SJSA1 (cell line): Measurements from ENCODE around the gene TMEM253. TPM values are rescaled to one million over a fixed set of nuclear protein-coding genes. Genes with fewer than 3 reads are reported as not detected.
A peak's percentile ranks its signal among the peaks of the same experiment; 100 is the strongest.

ENCODE experiments used
- DNase-seq, 2 experiments: peaks; one replicate each; pipeline ENCODE4 v3.0.0-alpha.2; 2015 to 2020; ENCODE audit warnings: low spot score in 2 of 2, low read depth in 1 of 2
- H3K27ac ChIP-seq: fragments of 250-450 bp; sonication (Bioruptor Pico); 2 replicates; pipeline ENCODE4 v1.5.1; 2020; ENCODE audit warnings: mild to moderate bottlenecking, moderate library complexity
- H3K27me3 ChIP-seq: fragments of 250-450 bp; sonication (Bioruptor Pico); replicated peaks from 2 replicates; pipeline ENCODE4 v1.5.1; 2020; ENCODE audit warnings: mild to moderate bottlenecking, moderate library complexity
- H3K36me3 ChIP-seq: fragments of 250-450 bp; sonication (Bioruptor Pico); 2 replicates; pipeline ENCODE4 v1.5.1; 2020; ENCODE audit warnings: mild to moderate bottlenecking
- H3K4me1 ChIP-seq: fragments of 250-450 bp; sonication (Bioruptor Pico); replicated peaks from 2 replicates; pipeline ENCODE4 v1.6.1; 2021; ENCODE audit warnings: mild to moderate bottlenecking
- H3K4me3 ChIP-seq: fragments of 250-450 bp; sonication (Bioruptor Pico); 2 replicates; pipeline ENCODE4 v1.5.1; 2020; ENCODE audit warnings: mild to moderate bottlenecking
- H3K9me3 ChIP-seq: fragments of 250-450 bp; sonication (Bioruptor Pico); replicated peaks from 2 replicates; pipeline ENCODE4 v1.5.1; 2020; ENCODE audit warnings: mild to moderate bottlenecking
- total RNA-seq: library from RNA; depleted of rRNA; stranded (reverse); fragments of >200 nt; shearing (Covaris generic); gene quantifications from 2 replicates; pipeline ENCODE4 v1.2.3, GENCODE V29; 2014; rRNA removed

TMEM253 gene
- not detected in 2 replicates for total RNA-seq

- H3K36me3 ChIP-seq = no peaks in the 10 kb centered on the region
- DNase-seq = no peak
- H3K4me3 ChIP-seq = no peak within 1 kb of the TSS
- no peaks in the 10 kb centered on the region for H3K9me3 ChIP-seq
- H3K27me3 ChIP-seq = peaks cover 5% of the 10 kb centered on the region; the same call in 1 of the 2 replicates
- peaks cover 23% of the 10 kb centered on the region for H3K4me1 ChIP-seq
- H3K27ac ChIP-seq = no peak within 1 kb of the TSS
Measured at GRCh38 chr14:21100931-21101330, at the start of gene TMEM253. TMEM253 (plus strand) TSS chr14:21101066; CDS start chr14:21101344, 278 bp downstream.

DNA sequence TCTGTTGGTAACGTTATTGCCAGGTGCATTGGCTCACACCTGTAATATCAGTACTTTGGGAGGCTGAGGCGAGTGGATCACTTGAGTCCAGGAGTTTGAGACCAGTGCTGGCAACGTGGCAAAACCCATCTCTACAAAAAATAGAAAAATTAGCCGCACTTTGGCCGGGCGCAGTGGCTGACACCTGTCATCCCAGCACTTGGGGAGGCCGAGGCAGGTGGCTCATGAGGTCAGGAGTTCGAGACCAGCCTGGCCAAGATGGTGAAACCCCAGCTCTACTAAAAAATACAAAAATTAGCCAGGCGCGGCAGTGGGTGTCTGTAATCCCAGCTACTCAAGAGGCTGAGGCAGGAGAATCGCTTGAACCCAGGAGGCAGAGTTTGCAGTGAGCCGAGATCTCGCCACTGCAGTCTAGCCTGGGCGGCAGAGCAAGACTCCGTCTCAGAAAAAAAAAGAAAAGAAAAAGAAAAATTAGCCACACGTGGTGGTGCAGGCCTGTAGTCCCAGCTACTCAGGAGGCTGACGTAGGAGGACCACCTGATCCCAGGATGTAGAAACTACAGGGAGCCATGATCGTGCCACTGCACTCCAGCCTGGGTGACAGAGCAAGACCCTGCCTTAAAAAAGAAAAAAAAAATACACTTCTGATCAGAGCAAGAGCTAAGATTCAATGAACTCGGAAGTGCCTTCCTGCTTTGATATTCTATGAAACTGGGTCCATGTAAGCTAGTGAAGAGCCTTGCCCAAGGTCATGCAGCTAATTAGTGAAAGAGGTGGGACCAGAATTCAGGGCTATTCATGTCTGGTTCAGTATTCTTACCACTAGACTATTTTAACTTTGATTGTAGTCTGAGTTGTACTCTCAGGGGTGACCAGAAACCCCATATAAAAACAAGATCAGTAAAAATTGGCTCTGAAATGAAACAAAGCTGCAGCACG is 47.4 kb upstream of the TMEM253 start:
- no peak for DNase-seq
- Histone ChIP-seq H3K27ac (no peak overlapping the region), H3K4me1 (no peaks in the 10 kb centered on the region), H3K4me3 (no peak overlapping the region), H3K9me3 (no peaks in the 10 kb centered on the region), H3K27me3 (no peaks in the 10 kb centered on the region), H3K36me3 (no peaks in the 10 kb centered on the region)

DNA sequence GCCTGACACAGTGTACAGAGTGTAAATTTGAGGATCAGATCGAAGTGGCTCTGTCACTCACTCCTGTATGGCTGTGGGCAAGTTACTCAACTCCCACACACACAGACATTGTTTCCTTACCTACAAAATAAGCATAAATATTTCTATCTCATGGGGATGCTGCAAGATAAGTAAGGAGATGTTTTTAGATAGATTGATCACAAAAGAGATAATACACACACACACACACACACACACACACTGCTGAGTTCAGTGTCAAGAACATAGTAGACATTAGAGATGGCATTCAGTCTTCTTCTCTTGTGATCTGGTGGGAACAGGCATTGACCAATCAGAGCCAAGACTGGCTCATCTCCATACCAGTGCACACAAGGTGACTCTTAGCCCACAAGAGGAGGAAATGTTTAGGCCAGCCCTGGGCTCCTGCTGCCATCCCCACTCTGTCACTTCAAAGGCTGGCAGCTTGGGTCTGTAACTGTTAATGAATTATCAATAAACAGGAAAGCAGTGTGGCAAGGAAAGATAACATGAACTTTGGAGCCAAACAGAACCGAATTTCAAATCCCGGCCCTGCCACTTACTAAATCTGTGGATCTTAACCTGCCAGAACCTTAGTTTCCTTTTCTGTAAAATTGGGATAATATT is 46.6 kb upstream of the TMEM253 start:
- H3K4me1 ChIP-seq = no peaks in the 10 kb centered on the region
- no peak for DNase-seq

GRCh38 chr14:21054768-21055145 is 46.1 kb upstream of the TMEM253 start:
- no peak for DNase-seq
- Histone ChIP-seq H3K27ac (no peak overlapping the region), H3K4me1 (no peaks in the 10 kb centered on the region), H3K4me3 (no peak overlapping the region), H3K27me3 (no peaks in the 10 kb centered on the region), H3K9me3 (no peaks in the 10 kb centered on the region), H3K36me3 (no peaks in the 10 kb centered on the region)

More for the DNA sequence above, 46.6 kb upstream of the TMEM253 start:
- Histone ChIP-seq H3K36me3 (no peaks in the 10 kb centered on the region), H3K9me3 (no peaks in the 10 kb centered on the region), H3K4me3 (no peak overlapping the region), H3K27ac (no peak overlapping the region), H3K27me3 (no peaks in the 10 kb centered on the region)

- Histone ChIP-seq H3K4me1 (no peaks in the 10 kb centered on the region), H3K36me3 (no peaks in the 10 kb centered on the region), H3K9me3 (no peaks in the 10 kb centered on the region), H3K27me3 (no peaks in the 10 kb centered on the region), H3K4me3 (no peak overlapping the region), H3K27ac (no peak overlapping the region)
- no peak for DNase-seq
Measured at GRCh38 chr14:21055432-21056117, 45.3 kb upstream of the TMEM253 start.

GRCh38 chr14:21056520-21057163 is 44.2 kb upstream of the TMEM253 start:
- no peaks in the 10 kb centered on the region for H3K27me3 ChIP-seq
- no peak overlapping the region for H3K27ac ChIP-seq
- no peaks in the 10 kb centered on the region for H3K9me3 ChIP-seq
- no peaks in the 10 kb centered on the region for H3K4me1 ChIP-seq
- no peaks in the 10 kb centered on the region for H3K36me3 ChIP-seq
- no peak for DNase-seq
- no peak overlapping the region for H3K4me3 ChIP-seq

DNA sequence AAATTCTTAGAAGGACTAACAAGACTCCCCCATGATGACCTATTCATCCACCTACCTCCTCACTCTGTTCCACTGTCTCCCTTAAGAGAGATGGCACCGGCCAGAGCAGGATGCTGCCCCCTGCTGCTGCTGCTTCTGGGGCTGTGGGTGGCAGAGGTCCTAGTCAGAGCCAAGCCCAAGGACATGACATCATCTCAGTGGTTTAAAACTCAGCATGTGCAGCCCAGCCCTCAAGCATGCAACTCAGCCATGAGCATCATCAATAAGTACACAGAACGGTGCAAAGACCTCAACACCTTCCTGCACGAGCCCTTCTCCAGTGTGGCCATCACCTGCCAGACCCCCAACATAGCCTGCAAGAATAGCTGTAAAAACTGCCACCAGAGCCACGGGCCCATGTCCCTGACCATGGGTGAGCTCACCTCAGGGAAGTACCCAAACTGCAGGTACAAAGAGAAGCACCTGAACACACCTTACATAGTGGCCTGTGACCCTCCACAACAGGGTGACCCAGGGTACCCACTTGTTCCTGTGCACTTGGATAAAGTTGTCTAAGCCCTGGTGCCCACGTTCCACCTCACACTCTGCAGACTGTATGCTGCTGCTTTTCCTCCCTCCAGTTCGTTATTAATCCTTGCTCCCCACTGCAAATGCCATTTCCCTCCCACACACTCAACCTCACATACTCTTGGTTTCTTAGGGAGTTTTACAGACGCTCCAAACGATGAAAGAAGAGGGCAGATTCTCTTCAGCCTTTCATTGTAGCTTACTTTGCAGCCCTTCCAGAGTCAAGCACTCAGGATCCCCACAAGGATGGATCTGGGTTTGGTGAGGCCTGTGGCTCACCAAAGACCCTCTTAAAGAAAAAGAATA is 42.8 kb upstream of the TMEM253 start, which contains the start of gene RNASE8:
Gene RNASE8, plus strand, starts transcription at position 20 of the 873 bp plus-strand sequence. Its CDS starts 71 bp downstream, at position 91.
- no peaks in the 10 kb centered on the region for H3K27me3 ChIP-seq
- H3K4me1 ChIP-seq = peaks cover 2% of the 10 kb centered on the region
- no peak within 1 kb of the TSS for H3K4me3 ChIP-seq
- H3K36me3 ChIP-seq = no peaks in the 10 kb centered on the region
- H3K27ac ChIP-seq = no peak within 1 kb of the TSS
- DNase-seq = no peak
- no peaks in the 10 kb centered on the region for H3K9me3 ChIP-seq

GRCh38 chr14:21058903-21059302 is 42.0 kb upstream of the TMEM253 start:
- DNase-seq = no peak
- Histone ChIP-seq H3K4me1 (peaks cover 11% of the 10 kb centered on the region), H3K27ac (no peak overlapping the region), H3K9me3 (no peaks in the 10 kb centered on the region), H3K27me3 (no peaks in the 10 kb centered on the region), H3K36me3 (no peaks in the 10 kb centered on the region), H3K4me3 (no peak overlapping the region)

DNA sequence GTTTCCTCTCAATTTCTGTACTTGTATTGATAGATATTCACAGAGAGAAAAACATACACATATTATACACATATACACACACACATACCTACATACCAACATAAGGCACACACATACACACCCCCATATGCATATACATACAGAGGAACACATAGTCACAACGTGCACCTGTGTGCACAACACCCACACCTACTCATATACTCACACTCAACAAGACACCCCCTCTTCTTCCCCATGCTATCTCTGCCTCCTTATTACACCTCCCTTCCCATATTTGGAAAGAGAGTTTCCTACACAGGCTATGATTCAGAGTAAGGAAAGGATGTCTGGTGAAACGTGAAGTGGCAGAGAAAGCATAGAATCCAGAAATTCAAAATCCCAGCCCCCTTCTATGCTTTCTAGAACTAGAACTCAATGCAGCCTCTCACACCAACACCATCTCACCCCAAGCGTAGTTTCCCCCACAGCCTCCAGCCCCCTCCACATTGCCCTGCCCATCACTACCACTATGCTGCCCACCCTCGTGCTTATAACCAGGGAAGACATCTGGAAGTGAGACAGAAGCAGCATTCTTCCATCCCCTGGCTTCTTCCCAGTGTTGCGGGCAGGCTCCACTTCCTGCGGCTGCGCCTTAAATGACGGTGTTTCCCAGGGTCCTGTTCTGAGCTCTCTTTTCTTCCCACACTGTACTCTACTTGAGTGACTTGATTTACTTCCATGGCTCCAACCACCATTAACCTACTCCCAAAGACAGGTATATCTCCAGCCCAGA is 40.8 kb upstream of the TMEM253 start:
- Histone ChIP-seq H3K36me3 (no peaks in the 10 kb centered on the region), H3K4me1 (peaks cover 12% of the 10 kb centered on the region), H3K27ac (no peak overlapping the region), H3K9me3 (no peaks in the 10 kb centered on the region), H3K4me3 (no peak overlapping the region), H3K27me3 (no peaks in the 10 kb centered on the region)
- DNase-seq = no peak

- H3K36me3 ChIP-seq = no peaks in the 10 kb centered on the region
- H3K9me3 ChIP-seq = no peaks in the 10 kb centered on the region
- no peak overlapping the region for H3K4me3 ChIP-seq
- no peak overlapping the region for H3K27ac ChIP-seq
- peaks cover 12% of the 10 kb centered on the region for H3K4me1 ChIP-seq
- no peaks in the 10 kb centered on the region for H3K27me3 ChIP-seq
- no peak for DNase-seq
Measured at GRCh38 chr14:21060614-21061346, 40.1 kb upstream of the TMEM253 start.

DNA sequence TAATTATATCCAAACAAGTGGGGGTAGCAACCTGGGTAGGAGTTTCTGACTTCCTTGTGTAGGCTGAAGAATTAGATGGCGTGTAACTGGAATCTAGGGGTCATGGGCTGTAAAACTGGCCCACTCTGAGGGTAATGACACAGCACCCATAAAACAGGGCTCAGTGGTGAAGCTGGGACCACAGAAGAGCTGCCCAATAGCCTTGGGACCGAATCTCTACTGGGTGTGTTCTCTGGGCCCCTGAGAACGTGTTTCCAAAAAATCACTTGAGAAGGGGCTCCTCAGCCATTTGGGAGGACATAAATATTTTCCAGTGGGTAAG is 39.6 kb upstream of the TMEM253 start:
- Histone ChIP-seq H3K27me3 (no peaks in the 10 kb centered on the region), H3K36me3 (no peaks in the 10 kb centered on the region), H3K4me1 (peaks cover 12% of the 10 kb centered on the region)

GRCh38 chr14:21063479-21063878 is 37.4 kb upstream of the TMEM253 start:
- Histone ChIP-seq H3K27me3 (no peaks in the 10 kb centered on the region), H3K9me3 (no peaks in the 10 kb centered on the region), H3K27ac (peak overlapping the region; percentile 11; the same call in 1 of the 2 replicates), H3K36me3 (no peaks in the 10 kb centered on the region), H3K4me1 (peaks cover 13% of the 10 kb centered on the region), H3K4me3 (no peak overlapping the region)
- peak; percentile 53 to 68 for DNase-seq

More for the DNA sequence above, 39.6 kb upstream of the TMEM253 start:
- H3K27ac ChIP-seq = no peak overlapping the region
- H3K4me3 ChIP-seq = no peak overlapping the region
- no peak for DNase-seq
- H3K9me3 ChIP-seq = no peaks in the 10 kb centered on the region
